Skeletal muscle tissue (tissue), 4 donors: ENCODE measurements around the gene CASP8. TPM values are rescaled to one million over a fixed set of nuclear protein-coding genes. Genes with fewer than 3 reads are reported as not detected.

Experiments used
- H3K27ac ChIP-seq: one replicate; pipeline ENCODE4 v1.7.0; 2013; ENCODE audit warnings: mild to moderate bottlenecking, low read depth, low read length, inconsistent platforms
- H3K27me3 ChIP-seq, 3 donors: one replicate each; pipeline ENCODE4 v1.7.0; 2013; ENCODE audit warnings: low read length in 3 of 3; ENCODE audit not compliant: control insufficient read depth in 3 of 3, insufficient read depth in 3 of 3
- H3K36me3 ChIP-seq, 3 donors: one replicate each; pipeline ENCODE4 v1.7.0; 2013; ENCODE audit warnings: low read length in 3 of 3; ENCODE audit not compliant: control insufficient read depth in 3 of 3, insufficient read depth in 3 of 3
- H3K4me1 ChIP-seq, 3 donors: one replicate each; pipeline ENCODE4 v1.7.0; 2013; ENCODE audit warnings: low read length in 3 of 3, mild to moderate bottlenecking in 3 of 3; ENCODE audit not compliant: control insufficient read depth in 3 of 3, insufficient read depth in 3 of 3
- H3K4me3 ChIP-seq, 3 donors: one replicate each; pipeline ENCODE4 v1.7.0; 2013; ENCODE audit warnings: low read length in 3 of 3
- H3K9ac ChIP-seq, 3 donors: one replicate each; pipeline ENCODE4 v1.7.0; 2013; ENCODE audit warnings: low read length in 3 of 3, mild to moderate bottlenecking in 3 of 3, moderate library complexity in 2 of 3, low read depth in 1 of 3
- H3K9me3 ChIP-seq, 3 donors: one replicate each; pipeline ENCODE4 v1.7.0; 2013; ENCODE audit warnings: low read length in 3 of 3; ENCODE audit not compliant: control insufficient read depth in 3 of 3
- total RNA-seq: library from RNA; depleted of rRNA; stranded (reverse); fragments of >200 nt; gene quantifications from one replicate; pipeline ENCODE4 v1.2.3, GENCODE V29; 2014
- donor health status: Osteomylitis.

The CASP8 gene
- total RNA-seq, 1 donor from 2014 or later: 8.4 TPM

GRCh38 chr2:201269764-201270163, 9.4 kb downstream of the CASP8 start:
- H3K9ac ChIP-seq: no peak overlapping the region
- no peaks in the 10 kb centered on the region for H3K27me3 ChIP-seq
- H3K4me3 ChIP-seq: no peak overlapping the region
- no peaks in the 10 kb centered on the region for H3K9me3 ChIP-seq
- peaks cover 2 to 8% (median 5%) of the 10 kb centered on the region in 3 donors for H3K36me3 ChIP-seq
- H3K4me1 ChIP-seq: no peaks in the 10 kb centered on the region
- H3K27ac ChIP-seq: no peak overlapping the region

GRCh38 chr2:201270293-201271001, 10.1 kb downstream of the CASP8 start:
- no peak overlapping the region for H3K9ac ChIP-seq
- no peak overlapping the region for H3K4me3 ChIP-seq
- H3K27me3 ChIP-seq: no peaks in the 10 kb centered on the region
- no peaks in the 10 kb centered on the region for H3K4me1 ChIP-seq
- H3K36me3 ChIP-seq: peaks cover 2 to 9% (median 8%) of the 10 kb centered on the region in 3 donors
- H3K27ac ChIP-seq: no peak overlapping the region
- H3K9me3 ChIP-seq: no peaks in the 10 kb centered on the region

- H3K4me1 ChIP-seq: no peaks in the 10 kb centered on the region
- no peaks in the 10 kb centered on the region for H3K9me3 ChIP-seq
- no peak overlapping the region for H3K9ac ChIP-seq
- no peak overlapping the region for H3K4me3 ChIP-seq
- no peak overlapping the region for H3K27ac ChIP-seq
- no peaks in the 10 kb centered on the region for H3K27me3 ChIP-seq
- H3K36me3 ChIP-seq: peaks cover 4 to 22% (median 12%) of the 10 kb centered on the region in 3 donors
Observed at GRCh38 chr2:201271917-201272316, 11.6 kb downstream of the CASP8 start.

- H3K27ac ChIP-seq: no peak overlapping the region
- H3K4me3 ChIP-seq: no peak overlapping the region
- H3K36me3 ChIP-seq: peaks cover 4 to 22% (median 12%) of the 10 kb centered on the region in 3 donors
- no peak overlapping the region for H3K9ac ChIP-seq
- H3K27me3 ChIP-seq: no peaks in the 10 kb centered on the region
- no peaks in the 10 kb centered on the region for H3K9me3 ChIP-seq
- H3K4me1 ChIP-seq: no peaks in the 10 kb centered on the region
Observed at GRCh38 chr2:201273330-201273983, 13.1 kb downstream of the CASP8 start.

DNA sequence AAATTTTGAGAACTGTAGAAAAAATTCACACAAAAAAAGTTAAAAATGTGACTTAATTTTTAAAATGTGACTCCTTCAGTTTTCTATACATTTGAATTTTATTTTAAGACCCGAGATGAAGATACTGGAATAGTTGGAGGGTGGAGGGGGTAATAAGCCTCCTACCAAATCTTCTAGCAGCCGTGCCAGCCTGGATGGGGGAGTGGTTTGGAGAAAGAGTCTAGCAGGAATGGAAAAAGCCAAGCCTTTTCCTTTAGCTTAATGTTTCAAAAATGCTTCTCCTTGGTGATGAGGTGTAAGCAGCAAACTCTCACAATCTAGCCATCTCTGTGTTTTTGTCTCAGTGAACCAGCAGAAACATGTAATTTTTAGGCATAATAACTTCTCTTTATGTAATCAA, 14.7 kb downstream of the CASP8 start:
- peaks cover 4 to 29% (median 10%) of the 10 kb centered on the region in 3 donors for H3K36me3 ChIP-seq
- H3K4me1 ChIP-seq: no peaks in the 10 kb centered on the region
- no peak overlapping the region for H3K27ac ChIP-seq
- H3K9ac ChIP-seq: no peak overlapping the region
- no peaks in the 10 kb centered on the region for H3K9me3 ChIP-seq
- H3K27me3 ChIP-seq: no peaks in the 10 kb centered on the region
- H3K4me3 ChIP-seq: no peak overlapping the region

DNA sequence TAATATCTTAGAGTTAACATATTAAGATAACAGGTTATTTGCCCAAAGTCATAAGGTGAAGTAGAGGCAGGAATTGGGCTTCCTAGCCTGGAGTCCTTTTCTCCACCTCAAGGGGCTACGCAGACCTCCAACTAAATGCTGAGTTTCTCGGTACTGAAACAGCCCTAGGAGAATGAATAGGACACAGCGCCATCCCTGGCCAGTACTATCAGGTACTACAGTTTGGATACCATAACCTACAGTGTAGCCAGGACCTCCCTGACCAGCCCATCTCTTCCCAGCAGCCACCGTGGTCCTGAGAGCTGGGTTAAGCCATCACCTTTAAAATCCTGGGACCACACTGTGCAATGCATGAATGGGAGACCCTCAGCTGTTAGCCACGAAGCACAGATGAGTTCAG, 15.7 kb downstream of the CASP8 start:
- Histone ChIP-seq H3K4me1 (no peaks in the 10 kb centered on the region), H3K4me3 (no peak overlapping the region), H3K27ac (no peak overlapping the region), H3K9ac (no peak overlapping the region), H3K27me3 (no peaks in the 10 kb centered on the region), H3K9me3 (no peaks in the 10 kb centered on the region), H3K36me3 (peaks cover 4 to 29% (median 10%) of the 10 kb centered on the region in 3 donors)

GRCh38 chr2:201276511-201276910, 16.2 kb downstream of the CASP8 start:
- H3K27me3 ChIP-seq: no peaks in the 10 kb centered on the region
- H3K4me1 ChIP-seq: no peaks in the 10 kb centered on the region
- H3K27ac ChIP-seq: no peak overlapping the region
- no peak overlapping the region for H3K9ac ChIP-seq
- no peak overlapping the region for H3K4me3 ChIP-seq
- no peaks in the 10 kb centered on the region for H3K9me3 ChIP-seq
- peaks cover 4 to 29% (median 10%) of the 10 kb centered on the region in 3 donors for H3K36me3 ChIP-seq

DNA sequence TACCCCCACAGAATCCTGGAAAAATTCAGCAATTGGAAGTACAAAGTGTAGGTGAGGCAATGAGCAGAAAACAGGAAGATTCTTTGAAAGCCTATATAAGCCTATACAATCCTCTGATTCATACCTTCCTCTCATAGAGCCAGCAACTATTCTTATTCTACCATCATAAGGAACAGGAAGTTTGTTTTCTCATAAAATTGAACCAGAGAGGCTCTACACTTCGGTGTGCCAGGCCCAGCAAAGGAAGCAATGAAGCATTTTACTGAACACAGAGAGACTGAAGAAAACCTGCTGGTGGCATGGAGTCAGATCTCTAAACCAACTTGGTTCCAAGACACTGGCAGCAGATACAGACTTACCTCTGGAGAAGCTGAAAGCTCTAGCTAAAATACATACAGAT, 18.7 kb downstream of the CASP8 start:
- H3K27ac ChIP-seq: no peak overlapping the region
- peaks cover 4 to 25% (median 5%) of the 10 kb centered on the region in 3 donors for H3K36me3 ChIP-seq
- no peak overlapping the region for H3K4me3 ChIP-seq
- H3K9me3 ChIP-seq: no peaks in the 10 kb centered on the region
- H3K9ac ChIP-seq: no peak overlapping the region
- H3K27me3 ChIP-seq: no peaks in the 10 kb centered on the region
- H3K4me1 ChIP-seq: no peaks in the 10 kb centered on the region

- no peak overlapping the region for H3K4me3 ChIP-seq
- H3K36me3 ChIP-seq: peaks cover 4 to 28% (median 5%) of the 10 kb centered on the region in 3 donors
- no peak overlapping the region for H3K9ac ChIP-seq
- no peak overlapping the region for H3K27ac ChIP-seq
- no peaks in the 10 kb centered on the region for H3K27me3 ChIP-seq
- no peaks in the 10 kb centered on the region for H3K4me1 ChIP-seq
- no peaks in the 10 kb centered on the region for H3K9me3 ChIP-seq
Observed at GRCh38 chr2:201280191-201281040, 20.1 kb downstream of the CASP8 start.

GRCh38 chr2:201285499-201285898, 25.2 kb downstream of the CASP8 start:
- Histone ChIP-seq H3K27ac (no peak overlapping the region), H3K27me3 (no peaks in the 10 kb centered on the region), H3K36me3 (peaks cover 0 to 28% (median 1%) of the 10 kb centered on the region in 3 donors), H3K9me3 (no peaks in the 10 kb centered on the region), H3K9ac (no peak overlapping the region), H3K4me3 (no peak overlapping the region), H3K4me1 (no peaks in the 10 kb centered on the region)
